HT1080 (cell line): ENCODE data around the gene UGDH. TPM values are rescaled to one million over a fixed set of nuclear protein-coding genes. Genes with fewer than 3 reads are reported as not detected.
"Not testable (repeated sequence)": the region's sequence is repeated elsewhere in the genome, so short reads cannot be mapped to it uniquely, and the experiment has no call there.

ENCODE experiments used
- DNase-seq: peaks from one replicate; pipeline ENCODE4 v3.0.0-alpha.2; 2015; ENCODE audit warnings: low read depth
- polyA plus RNA-seq, 2 experiments: library from polyadenylated mRNA; depleted of rRNA; stranded (reverse); fragments of >200 nt; gene quantifications; 2 replicates each; pipeline ENCODE4 v1.2.3, GENCODE V29; 2015
- total RNA-seq: library from RNA; depleted of rRNA; stranded (reverse); fragments of >200 nt; shearing (Covaris generic); gene quantifications from 2 replicates; pipeline ENCODE4 v1.2.3, GENCODE V29; 2014; rRNA removed

Gene UGDH
- total RNA-seq, result 23.5 and 25.1 TPM in 2 replicates
- polyA plus RNA-seq (2015; cell fraction: cytosol; rRNA removed), result 26.8 and 28.2 TPM in 2 replicates
- 23.3 and 23.6 TPM in 2 replicates for polyA plus RNA-seq (2015; cell fraction: nucleus; rRNA removed)

DNA sequence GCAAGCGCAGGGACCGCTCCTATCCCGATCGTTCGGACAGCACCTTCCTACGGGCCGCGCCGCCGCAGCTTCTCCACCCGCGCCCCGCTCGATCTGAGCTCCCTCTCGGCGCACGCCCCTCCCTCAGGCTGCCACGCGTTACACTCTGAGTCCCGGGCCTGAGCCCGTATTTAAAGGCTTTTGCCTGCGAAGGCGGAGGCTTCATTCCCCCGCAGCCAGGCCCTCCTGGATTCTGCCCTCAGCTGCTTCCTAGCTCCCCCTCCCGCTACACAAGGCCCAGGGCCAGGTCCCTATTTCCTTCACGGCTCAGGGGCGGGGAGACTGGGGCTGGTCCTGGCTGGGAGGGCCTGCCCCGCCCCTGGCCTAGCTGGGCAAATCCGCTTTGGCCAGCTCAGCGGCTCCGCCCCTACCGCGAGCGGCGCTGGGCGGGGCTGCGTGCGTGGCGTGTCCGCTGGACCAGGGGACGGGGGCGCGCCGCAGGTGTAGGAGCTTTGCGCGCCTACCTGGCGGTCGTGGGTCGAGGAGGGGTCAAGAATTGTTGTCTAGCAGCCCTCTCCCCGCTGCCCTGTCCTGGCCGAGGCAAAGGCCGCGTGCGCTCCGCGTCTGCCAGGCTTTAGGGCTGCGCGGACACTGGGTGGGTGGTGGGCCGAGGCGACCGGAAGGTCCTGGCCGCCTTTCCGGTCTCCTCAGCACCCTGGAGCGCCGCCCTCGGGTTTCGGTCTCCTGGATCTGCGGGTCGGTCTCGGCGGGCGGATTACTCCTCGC, at the start of gene UGDH:
Gene UGDH (minus strand): TSS at position 144 of the 765 bp plus-strand sequence. CDS start 5,927 bp downstream, outside the sequence.
- peak; percentile 96 for DNase-seq

DNA sequence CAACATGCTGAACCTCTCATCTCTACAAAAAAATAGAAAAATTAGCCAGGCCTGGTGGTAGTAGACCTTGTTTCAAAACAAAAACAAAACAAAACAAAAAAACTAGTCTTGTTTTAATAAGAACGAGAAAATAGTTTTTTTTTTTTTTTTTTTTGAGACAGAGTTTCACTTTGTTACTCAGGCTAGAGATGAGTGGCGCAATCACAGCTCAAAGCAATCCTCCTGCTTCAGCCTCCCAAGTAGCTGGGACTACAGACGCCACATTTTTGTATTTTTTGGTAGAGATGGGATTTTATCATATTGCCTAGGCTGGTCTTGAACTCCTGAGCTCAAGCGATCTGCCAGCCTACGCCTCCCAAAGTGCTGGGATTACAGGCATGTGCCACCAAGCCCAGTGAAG, 47.7 kb upstream of the UGDH start:
- no peak for DNase-seq

DNA sequence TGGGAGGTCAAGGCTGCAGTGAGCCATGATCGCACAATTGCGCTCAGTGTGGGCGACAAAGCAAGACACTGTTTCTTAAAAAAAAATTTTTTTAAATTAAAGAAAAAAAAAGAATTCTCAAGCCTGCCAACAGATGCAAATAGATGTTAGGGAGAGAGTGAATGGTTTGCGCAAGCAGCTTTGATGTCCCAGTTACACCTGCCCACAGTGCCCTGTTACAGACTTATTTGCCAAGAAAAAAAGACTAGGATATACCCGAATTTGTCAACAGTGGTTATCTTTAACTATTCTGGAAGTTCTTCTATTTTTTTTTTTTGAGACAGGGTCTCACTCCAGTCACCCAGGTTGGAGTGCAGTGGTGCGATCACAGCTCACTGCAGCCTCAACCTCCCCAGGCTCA, 44.3 kb upstream of the UGDH start:
- no peak for DNase-seq

DNA sequence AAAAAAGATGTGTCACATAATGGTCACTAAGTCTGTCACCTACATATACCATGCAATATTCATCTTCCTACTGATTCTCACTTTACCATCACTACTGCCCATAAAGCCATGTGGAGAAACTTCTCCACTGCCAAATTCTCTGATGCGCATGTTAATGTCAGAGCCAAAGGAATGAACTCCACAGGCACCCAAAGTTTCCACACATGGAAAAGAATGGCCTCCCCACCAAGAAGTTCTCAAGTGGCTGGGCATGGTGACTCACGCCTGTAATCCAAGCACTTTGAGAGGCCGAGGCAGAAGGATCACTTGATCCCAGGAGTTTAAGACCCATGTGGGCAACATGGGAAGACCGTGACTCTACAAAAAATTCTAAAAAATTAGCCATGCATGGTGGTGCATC, 43.8 kb upstream of the UGDH start:
- DNase-seq, result no peak

DNA sequence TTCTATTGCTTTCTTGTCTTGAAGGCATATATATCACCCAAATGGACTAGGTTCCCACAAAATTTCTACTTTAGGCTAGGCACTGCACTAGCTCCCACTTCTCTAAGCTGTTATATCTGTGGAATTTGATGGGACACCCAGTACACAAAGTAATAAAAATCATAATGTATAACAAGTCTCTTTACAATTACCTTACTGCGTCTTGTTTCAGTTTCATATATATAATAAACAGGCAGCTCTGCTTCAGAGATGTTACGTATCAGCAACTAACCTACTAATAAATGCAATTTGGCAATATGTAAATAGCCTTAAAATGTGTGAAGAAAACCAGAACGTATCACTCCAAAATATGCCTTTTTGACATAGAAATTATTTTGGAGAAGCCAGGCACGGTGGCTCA, 42.0 kb upstream of the UGDH start:
- DNase-seq, result no peak

DNA sequence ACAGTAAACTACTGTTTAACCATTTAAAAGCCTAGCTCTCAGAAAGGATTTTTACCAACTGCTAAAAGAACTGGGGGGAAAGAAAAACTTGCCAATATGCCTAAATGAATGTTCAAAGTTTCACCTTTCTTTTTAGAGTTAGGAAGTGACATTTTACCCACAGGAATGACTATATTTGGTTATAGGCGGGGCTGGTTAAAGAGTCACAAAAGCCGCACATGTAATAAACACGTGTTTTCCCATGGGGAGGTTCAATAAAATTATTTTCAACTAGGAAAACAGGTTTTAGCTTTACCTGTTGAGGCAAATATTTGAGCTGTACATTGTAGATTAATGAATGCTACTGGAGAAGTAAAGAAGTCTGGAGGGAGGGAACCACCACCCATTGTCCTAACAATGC, 41.6 kb upstream of the UGDH start:
- no peak for DNase-seq

DNA sequence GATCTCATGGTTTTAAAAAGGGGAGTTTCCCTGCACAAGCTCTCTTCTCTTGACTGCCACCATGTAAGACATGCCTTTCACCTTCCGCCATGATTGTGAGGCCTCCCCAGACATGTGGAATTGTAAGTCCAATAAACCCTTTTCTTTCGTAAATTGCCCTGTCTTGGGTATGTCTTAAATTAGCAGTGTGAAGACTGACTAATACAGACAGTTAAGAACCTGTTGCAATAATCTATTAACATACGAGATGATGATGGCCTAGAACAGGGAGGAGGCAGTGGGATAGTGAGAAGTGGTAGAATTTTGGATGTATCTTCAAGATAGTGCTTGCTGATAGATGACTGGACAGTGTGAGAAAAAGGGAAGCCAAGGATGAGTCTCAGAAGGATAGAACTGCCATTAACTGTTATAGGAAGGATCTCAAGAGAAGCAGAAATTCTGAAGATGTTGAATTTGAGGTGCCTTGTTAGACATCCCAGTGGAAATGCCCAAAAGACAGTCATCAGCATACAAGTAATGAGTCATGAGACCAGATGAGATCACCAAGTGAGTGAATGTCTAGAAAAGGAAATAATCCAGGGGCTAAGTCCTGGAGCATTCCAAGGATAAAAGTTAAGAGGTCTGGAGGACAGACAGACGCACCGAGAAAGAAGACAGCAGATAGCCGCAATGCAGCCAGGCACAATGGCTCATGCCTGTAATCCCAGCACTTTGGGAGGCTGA, 38.8 kb upstream of the UGDH start:
- DNase-seq, result peak; percentile 90

DNA sequence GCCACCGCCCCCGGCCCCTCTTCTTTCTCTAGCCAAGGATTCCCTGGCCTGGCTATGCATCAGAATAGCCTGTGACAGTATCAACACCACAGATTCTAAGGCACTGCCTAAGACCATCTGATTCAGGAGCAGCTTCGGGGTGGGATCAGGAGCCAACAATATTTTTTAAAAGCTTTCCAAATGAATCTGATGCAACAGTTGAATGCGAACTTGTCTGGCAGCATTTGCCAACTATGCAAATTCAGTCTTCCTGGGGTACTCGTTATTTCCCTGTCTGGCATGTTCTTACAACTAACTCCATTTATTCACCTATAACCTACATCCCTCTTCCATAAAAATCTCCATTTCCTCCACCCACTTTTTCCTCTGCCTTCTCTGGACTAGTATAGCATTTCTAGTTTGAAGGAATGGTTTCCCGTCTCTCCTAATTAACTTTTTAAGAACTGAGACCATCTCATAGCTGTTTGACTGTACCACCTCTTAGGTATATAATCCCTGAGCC, 36.2 kb upstream of the UGDH start:
- DNase-seq, result no peak

DNA sequence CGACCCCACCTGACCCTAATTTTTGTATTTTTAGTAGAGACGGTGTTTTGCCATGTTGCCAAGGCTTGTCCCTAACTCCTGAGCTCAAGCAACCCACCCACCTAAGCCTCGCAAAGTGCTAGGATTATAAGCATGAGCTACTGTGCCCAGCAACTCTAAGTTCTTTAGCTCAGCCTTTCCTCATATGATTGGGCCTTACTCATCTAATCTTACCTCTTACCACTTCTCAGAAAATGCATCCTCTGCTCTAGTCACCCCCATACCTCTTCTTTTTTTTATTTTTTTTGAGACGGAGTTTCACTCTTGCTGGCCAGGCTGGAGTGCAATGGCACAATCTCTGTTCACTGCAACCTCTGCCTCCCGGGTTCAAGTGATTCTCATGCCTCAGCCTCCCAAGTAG, 35.6 kb upstream of the UGDH start:
- DNase-seq, result no peak

DNA sequence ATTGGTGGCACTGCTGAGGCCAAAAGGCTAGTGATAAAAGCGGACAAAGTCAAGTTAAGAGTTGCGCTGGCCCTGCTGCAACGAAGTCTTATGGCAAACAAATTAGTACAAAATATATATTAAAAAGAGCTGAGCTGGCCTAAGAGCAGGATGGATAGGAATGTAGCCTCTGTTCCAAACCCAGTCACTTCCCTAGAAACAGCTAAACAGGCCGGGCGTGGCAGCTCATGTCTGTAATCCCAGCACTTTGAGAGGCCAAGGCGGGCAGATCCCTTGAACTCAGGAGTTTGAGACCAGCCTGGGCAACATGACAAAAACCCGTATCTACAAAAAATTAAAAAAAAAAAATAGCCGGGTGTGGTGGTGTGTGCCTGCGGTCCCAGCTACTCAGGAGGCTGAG, 32.4 kb upstream of the UGDH start:
- DNase-seq, result no peak

DNA sequence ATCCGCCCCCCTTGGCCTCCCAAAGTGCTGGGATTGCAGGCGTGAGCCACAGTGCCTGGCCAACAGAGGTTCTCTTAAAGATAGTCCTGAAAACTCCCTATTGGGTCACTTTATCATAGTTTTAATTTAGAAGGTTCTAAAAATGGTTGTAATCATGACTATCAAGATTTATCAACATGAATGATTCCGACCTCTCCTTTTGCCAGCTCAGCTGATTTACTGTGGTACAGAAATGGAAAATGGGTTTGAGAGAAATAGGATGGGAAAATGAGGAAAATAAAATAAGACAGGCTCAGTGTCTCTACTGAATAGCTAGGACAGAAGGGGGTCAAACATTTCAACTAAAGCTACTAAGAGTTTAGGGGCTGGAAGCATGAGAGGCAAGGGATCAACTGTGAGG, 28.2 kb upstream of the UGDH start:
- DNase-seq, result no peak

DNA sequence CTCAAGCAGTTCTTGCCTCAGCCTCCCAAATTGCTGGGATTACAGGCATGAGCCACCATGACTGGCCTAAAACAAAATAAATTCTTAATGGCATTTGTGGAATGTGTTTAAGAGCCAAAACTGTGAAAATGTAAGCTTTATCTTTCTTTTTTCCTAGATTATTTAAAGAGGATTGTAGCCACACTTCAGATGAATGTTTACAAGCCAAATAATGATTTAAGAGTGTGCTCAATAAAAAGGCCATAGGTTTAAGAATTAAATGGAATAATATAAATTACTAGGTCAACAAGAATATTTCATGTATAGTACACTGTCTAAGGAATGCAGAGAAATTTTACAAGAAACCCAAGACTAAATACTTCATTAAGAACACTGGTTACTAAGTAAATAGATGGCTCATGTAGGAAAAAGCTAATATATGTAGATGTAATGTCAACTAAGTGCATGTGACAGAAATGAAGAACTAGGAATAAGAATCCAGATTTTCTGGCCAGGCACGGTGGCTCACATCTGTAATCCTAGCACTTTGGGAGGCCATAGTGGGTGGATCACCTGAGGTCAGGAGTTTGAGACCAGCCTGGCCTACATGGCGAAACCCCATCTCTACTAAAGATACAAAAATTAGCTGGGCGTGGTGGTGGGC, 21.3 kb upstream of the UGDH start:
- DNase-seq, result no peak

DNA sequence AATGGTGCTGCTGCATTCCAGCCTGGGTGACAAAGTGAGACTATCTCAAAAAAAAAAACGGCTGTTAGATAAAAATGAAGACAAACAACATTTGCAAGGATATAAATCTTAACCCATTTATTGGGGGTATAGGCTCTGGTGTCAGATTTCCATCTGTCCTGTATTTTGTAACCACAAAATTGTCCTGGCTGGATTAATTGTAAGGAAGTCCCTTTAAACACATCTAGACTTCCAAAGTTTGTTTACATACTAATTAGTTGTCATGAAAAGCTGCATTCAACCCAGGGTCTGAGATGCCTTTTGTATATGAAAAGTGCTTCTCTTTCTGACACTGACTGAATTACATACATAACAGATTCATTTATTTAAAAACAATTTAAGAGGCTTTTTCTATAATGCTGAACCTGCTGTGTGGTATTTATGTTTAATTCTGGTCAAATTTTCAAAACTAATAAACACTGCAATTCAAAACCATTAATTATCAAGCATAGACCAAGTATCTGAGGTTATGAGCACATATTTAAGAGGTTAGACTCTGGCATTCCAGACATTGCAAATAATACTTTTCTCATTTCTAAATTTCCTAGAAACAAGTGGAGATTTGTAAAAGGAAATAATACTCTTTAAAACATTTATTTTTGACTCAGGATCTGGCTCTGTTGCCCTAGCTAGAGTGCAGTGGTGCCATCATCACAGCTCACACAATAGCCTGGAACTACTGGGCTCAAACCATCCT, 17.5 kb upstream of the UGDH start:
- DNase-seq, result no peak

DNA sequence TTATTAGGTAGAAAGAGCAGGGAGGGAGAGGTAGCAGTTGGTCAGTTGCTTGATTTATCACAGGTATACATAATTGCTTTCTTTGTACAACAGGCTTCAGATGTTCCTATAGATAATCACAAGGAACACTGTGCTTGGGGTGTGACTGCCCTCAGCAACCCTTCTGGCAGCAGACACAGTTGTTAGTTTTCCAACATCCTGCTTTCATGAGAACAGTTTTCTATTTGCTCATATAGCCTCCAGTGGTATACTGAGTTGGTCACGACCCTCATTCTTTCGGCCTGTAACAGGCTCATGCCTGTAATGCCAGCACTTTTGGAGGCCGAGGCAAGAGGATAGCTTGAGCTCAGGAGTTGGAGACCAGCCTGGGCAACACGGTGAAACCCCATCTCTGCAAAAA, 16.8 kb upstream of the UGDH start:
- DNase-seq, result not testable (repeated sequence)

DNA sequence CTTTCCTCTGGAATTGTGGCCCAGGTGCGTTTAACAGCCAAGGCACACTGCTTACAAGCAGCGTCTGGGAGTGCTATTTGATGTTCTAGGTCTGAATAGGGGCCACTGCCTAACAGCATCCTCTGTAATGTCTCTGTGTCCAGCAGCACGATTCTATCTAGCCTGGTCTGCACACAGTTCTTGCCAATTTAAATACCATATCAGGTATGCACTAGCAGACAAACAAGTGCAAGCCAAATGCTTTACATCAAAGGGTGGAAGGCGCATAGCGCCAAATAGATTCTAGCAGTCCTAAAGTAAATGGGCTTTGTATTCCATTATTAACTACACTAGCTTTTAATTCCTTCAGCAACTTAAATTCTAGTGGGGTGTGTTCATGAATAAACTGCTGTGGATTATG, 15.8 kb upstream of the UGDH start:
- no peak for DNase-seq

DNA sequence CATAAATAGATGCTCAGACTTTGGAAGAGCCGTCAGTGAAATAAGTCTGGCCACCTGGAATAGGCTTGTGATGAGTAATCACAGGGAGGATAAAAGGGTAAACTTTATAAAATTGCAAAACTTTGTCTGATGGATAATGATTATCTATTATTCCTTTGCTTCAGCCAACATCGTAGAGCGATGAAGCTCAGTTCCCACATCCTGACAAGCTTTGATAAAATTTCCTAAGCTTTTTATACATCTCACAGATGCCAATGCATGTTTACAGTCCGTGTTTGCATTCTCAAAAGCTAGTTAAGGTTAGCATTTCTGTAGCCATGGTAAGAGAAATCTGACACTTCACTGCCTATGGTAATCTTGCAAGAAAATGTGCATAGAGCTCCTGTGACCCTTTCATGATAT, 15.4 kb upstream of the UGDH start:
- no peak for DNase-seq

DNA sequence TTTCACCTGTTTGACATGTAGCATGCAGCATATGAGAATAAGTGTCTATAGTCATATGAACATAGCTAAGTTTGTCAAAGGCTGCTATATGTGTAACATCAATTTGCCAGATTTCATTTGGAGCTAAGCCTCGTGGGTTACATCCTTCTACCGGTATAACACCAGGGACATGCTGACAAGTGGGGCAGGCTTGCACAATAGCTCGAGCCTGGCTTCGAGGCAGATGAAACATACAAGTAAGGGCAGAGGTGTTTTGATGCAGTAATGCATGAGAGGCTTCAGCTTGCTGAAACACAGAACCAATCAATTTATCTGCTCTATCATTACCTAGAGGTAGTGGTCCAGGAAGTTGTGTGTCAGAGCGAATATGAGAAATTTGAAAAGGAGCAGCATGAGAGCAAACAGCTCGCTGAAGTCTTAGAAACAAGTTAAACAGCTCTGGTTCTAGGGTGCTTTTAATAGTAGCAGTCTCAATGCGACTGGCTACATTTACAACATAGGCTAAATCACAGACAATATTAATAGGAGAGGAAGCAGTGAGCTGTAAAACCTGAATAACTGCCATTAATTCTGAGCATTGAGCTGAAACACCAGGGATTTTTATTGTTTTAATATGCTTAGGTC, 14.9 kb upstream of the UGDH start:
- no peak for DNase-seq

DNA sequence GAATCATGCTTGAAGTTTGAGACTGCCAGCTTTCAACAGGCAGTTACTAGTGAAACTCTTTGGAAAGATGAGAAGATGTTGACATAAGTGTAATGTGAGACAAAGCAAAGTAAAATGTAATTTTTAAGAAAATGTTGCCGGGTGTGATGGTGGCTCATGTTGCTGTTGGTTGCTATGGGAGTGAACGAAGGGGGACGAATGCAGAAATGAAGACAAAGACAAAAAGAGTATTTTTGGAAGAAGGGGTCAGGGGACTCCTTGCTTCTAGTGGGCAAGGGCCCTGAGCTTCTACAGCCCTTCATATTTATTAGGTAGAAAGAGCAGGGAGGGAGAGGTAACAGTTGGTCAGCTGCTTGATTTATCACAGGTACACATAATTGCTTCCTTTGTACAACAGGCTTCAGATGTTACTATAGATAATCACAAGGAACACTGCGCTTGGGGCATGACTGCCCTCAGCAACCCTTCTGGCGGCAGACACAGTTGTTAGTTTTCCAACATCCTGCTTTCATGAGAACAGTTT, 11.9 kb upstream of the UGDH start:
- no peak for DNase-seq

DNA sequence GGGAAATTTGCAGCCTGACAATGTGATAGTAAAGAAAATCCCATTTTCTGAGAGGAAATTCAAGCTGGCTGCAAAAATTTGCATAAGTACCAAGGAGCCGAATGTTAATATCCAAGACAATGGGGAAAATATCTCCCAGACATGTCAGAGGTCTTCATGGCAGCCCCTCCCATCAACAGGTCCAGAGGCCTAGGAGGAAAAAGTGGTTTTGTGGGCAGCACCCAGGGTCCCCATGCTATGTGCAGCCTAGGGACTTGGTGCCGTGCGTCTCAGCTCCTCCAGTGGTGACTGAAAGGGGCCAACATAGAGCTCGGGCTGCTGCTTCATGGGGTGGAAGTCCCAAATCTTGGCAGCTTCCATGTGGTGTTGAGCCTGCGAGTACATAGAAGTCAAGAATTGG, 6.3 kb upstream of the UGDH start:
- DNase-seq, result no peak

DNA sequence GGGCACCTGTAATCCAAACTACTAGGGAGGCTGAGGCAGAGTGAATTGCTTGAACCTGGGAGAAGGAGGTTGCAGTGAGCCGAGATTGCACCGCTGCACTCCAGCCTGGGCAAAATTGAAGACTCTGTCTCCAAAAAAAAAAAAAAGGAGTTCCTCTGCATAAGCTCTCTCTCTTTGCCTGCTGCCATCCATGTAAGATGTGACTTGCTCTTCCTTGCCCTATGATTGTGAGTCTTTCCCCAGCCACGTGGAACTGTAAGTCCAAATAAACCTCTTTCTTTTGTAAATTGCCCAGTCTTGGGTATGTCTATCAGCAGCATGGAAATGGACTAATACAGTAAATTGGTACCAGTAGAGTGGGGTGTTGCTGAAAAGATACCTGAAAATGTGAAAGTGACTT, 5.0 kb upstream of the UGDH start:
- DNase-seq, result not testable (repeated sequence)

DNA sequence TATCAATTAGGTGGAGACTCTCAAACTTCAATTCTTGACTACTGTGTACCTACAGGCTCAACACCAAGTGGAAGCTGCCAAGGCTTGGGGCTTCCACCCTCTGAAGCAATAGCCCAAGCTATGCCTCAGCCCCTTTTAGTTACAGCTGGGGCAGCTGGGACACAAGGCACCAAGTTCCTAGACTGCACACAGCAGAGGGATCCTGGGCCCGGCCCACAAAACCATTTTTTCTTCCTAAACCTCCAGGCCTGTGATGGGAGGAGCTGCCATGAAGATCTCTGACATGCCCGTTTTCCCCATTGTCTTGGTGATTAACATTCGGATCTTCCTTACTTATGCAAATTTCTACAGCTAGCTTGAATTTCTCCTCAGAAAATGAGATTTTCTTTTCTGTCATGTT, 3.4 kb upstream of the UGDH start:
- DNase-seq, result no peak
